Lung (tissue), 12 donors: ENCODE measurements around the gene COLQ. TPM values are rescaled to one million over a fixed set of nuclear protein-coding genes. Genes with fewer than 3 reads are reported as not detected.

ENCODE experiments used
- ATAC-seq: fragments of 200-7000 bp; cut with Tn5 transposase; one replicate; pipeline ENCODE4 v1.9.1; 2020; ENCODE audit warnings: moderate number of reproducible peaks; ENCODE audit not compliant: insufficient read depth, low FRiP score
- DNase-seq, 3 donors: peaks; one replicate each; pipeline ENCODE4 v3.0.0-alpha.2; 2013 to 2017
- H3K27ac ChIP-seq, 2 donors: one replicate each; pipeline ENCODE4 v1.5.1; 2013; ENCODE audit warnings: mild to moderate bottlenecking in 2 of 2, moderate library complexity in 2 of 2, control low read depth in 1 of 2, inconsistent platforms in 1 of 2, low read depth in 1 of 2, low read length in 1 of 2
- H3K27me3 ChIP-seq, 3 donors: one replicate each; pipeline ENCODE4 v1.5.1; 2013; ENCODE audit warnings: low read length in 2 of 3; ENCODE audit not compliant: control insufficient read depth in 3 of 3, insufficient read depth in 3 of 3
- H3K36me3 ChIP-seq, 4 donors: one replicate each; pipeline ENCODE4 v1.5.1; 2013; ENCODE audit warnings: low read length in 4 of 4, mild to moderate bottlenecking in 1 of 4, moderate library complexity in 1 of 4; ENCODE audit not compliant: control insufficient read depth in 4 of 4, insufficient read depth in 4 of 4
- H3K4me1 ChIP-seq, 5 donors: one replicate each; pipeline ENCODE4 v1.5.1; 2013; ENCODE audit warnings: low read length in 5 of 5, mild to moderate bottlenecking in 2 of 5, moderate library complexity in 1 of 5; ENCODE audit not compliant: control insufficient read depth in 5 of 5, insufficient read depth in 5 of 5
- H3K4me3 ChIP-seq: one replicate; pipeline ENCODE4 v1.5.1; 2013; ENCODE audit warnings: mild to moderate bottlenecking, control low read depth, moderate library complexity
- H3K9ac ChIP-seq, 2 donors: one replicate each; pipeline ENCODE4 v1.5.1; 2013; ENCODE audit warnings: low read length in 2 of 2, control low read depth in 1 of 2; ENCODE audit not compliant: insufficient read depth in 1 of 2
- H3K9me3 ChIP-seq, 4 donors: one replicate each; pipeline ENCODE4 v1.5.1; 2013; ENCODE audit warnings: low read length in 3 of 4, mild to moderate bottlenecking in 1 of 4, moderate library complexity in 1 of 4; ENCODE audit not compliant: control insufficient read depth in 4 of 4, insufficient read depth in 3 of 4
- CTCF ChIP-seq: IDR thresholded peaks from 2 replicates; pipeline ENCODE4 v1.5.1; 2012; ENCODE audit warnings: mild to moderate bottlenecking; ENCODE audit errors: control extremely low read depth, extremely low read depth
- WGBS, 2 donors: extraction: QIAGEN DNeasy Blood & Tissue Kit; methylation state at CpG; one replicate each; pipeline ENCODE4 v1.1.7; 2013; 5-methylcytosine and 5-hydroxymethylcytosine counted together
- polyA plus RNA-seq, 2 donors: library from polyadenylated mRNA; stranded (reverse); fragments of 200-250 nt; gene quantifications; one replicate each; pipeline ENCODE4 v1.2.1, GENCODE V29; 2013
- total RNA-seq, 2 donors: library from RNA; depleted of rRNA in 1 of 2; stranded (reverse); fragments of >200 nt in 1 of 2; gene quantifications; one replicate each; pipeline ENCODE4 v1.2.1, GENCODE V29; 2014 to 2021
- donor health status: control.
- donor health status: control.
- donor health status: Bipolar disorder and iron deficiency.
- donor health status: healthy.
- donor health status: DM: yes; HTN: yes; CAD: no.

Gene COLQ
- total and polyA plus RNA-seq, 4 donors = 0.90 to 5.1 (median 1.9) TPM

- no peak for ATAC-seq
- peaks cover 0 to 15% (median 3%) of the 10 kb centered on the region in 5 donors for H3K4me1 ChIP-seq
- no peaks in the 10 kb centered on the region for H3K27me3 ChIP-seq
- H3K4me3 ChIP-seq = no peak overlapping the region
- H3K27ac ChIP-seq = no peak overlapping the region
- no peak overlapping the region for H3K9ac ChIP-seq
- no peak for TF ChIP-seq CTCF
- no peaks in the 10 kb centered on the region for H3K36me3 ChIP-seq
- H3K9me3 ChIP-seq = no peaks in the 10 kb centered on the region
- DNase-seq = no peak
- 89 to 90% methylated on average over 6 of the region's 6 CpGs for WGBS, 2 donors
Measured at GRCh38 chr3:15470261-15470660, 51.2 kb downstream of the COLQ start.

GRCh38 chr3:15467227-15468181, 54.0 kb downstream of the COLQ start:
- no peak for TF ChIP-seq CTCF
- no peaks in the 10 kb centered on the region for H3K27me3 ChIP-seq
- no peaks in the 10 kb centered on the region for H3K9me3 ChIP-seq
- no peak overlapping the region for H3K27ac ChIP-seq
- peaks cover 0 to under 1% (median 0%) of the 10 kb centered on the region in 4 donors for H3K36me3 ChIP-seq
- H3K4me3 ChIP-seq = no peak overlapping the region
- WGBS, 2 donors = 77 to 81% methylated on average over 11 of the region's 11 CpGs
- DNase-seq = peak; percentile 27 to 81 (median 59)
- no peak for ATAC-seq
- peaks cover 0 to 15% (median 3%) of the 10 kb centered on the region in 5 donors for H3K4me1 ChIP-seq
- no peak overlapping the region for H3K9ac ChIP-seq

DNA sequence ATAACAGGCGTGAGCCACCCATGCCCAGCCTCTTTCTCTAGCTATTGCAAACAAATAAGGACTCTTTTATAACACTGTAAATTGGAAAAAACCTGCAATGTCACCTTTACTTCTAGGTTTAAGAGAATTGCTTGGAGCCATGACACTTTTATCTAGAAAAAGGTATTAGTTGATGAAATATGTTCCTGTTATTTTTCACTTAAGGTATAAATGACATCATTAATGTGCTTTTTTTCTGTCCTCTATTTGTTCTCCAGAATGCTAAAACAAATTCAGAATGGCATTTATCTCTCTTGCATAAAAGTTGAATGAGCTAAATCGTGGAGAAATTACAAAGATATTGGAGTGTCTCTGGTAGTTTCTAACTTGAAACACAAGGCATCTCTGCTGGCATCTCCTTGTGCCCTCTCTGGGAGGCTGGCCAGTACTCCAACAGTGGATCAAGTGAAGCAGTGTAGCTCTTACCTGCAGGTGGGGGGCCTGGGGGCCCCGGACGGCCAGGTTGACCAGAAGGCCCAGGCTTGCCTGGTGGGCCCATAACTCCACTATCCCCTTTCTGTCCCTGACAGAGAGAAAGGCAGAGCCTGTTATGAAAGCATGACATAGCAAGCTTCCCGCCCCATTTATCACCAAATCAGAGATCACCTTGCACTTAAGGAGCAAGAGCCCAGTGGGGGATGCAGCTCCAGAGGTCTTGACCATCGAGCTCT, 55.5 kb downstream of the COLQ start:
- no peak overlapping the region for H3K9ac ChIP-seq
- no peak for TF ChIP-seq CTCF
- 97% methylated on average over 6 of the region's 6 CpGs for WGBS, 2 donors
- H3K4me3 ChIP-seq = no peak overlapping the region
- no peak for ATAC-seq
- DNase-seq = no peak
- peaks cover 0 to 15% (median 3%) of the 10 kb centered on the region in 5 donors for H3K4me1 ChIP-seq
- H3K9me3 ChIP-seq = no peaks in the 10 kb centered on the region
- H3K36me3 ChIP-seq = peaks cover 0 to 2% (median 0%) of the 10 kb centered on the region in 4 donors
- no peaks in the 10 kb centered on the region for H3K27me3 ChIP-seq
- H3K27ac ChIP-seq = no peak overlapping the region
